ENCODE data around the gene ZHX3. TPM values are rescaled to one million over a fixed set of nuclear protein-coding genes. Genes with fewer than 3 reads are reported as not detected.
A peak's percentile ranks its signal among the peaks of the same experiment; 100 is the strongest.

Gene ZHX3
- total and polyA plus RNA-seq, 9 of the 15 experiments (the other 6 are each of a cell fraction or from before 2014, with no cell fraction given), result 0.80 to 14.6 (median 4.9) TPM

DNA sequence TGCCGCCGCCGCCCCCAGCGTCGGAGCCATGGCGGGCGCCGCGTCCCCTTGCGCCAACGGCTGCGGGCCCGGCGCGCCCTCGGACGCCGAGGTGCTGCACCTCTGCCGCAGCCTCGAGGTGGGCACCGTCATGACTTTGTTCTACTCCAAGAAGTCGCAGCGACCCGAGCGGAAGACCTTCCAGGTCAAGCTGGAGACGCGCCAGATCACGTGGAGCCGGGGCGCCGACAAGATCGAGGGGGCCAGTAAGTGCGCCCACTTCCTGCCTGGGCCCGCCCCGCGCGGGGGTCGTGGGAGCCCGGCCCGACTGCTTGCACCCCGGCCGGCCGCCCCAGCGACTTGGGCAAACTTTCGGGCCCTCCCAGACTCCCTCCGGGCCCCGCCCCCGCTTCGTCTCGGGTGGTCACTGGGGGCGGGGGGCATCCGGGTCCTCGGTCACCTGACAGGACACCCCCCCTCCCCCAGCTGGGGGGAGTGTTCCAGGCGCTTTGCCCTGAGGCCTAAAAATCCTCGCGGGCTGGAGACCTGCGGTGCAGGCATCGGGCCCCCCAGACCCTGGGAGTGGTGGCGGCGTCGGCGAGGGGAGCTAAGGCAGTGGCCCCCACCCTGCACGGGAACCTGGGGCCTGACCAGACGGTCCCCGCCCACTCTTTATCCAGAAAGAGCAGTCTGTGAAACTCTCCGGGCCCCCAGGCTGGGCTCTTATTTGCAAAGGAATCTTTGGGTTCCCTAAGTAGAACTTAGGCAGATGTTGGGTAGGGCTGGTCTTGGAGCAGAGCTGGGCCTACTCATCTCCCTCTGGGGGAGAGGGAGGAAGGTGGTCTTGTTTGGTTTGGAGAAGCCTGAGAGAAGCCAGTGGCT lies 179.7 kb downstream of the ZHX3 start (continued):
- TF ChIP-seq ZNF639 (CRISPR knock-in tag; conservative IDR thresholded peaks at IDR 0.05 in 1 of 2, IDR thresholded peaks at IDR 0.05 in 1 of 2) (0 out of 4 replicates have a peak, but pooled peaks of 1 of the 2 experiments have one; percentile 35), SAP30 (IDR thresholded peaks at IDR 0.05; ENCODE audit: borderline replicate concordance, insufficient read depth, low read depth, low read length, poor library complexity, severe bottlenecking) (peak; percentile 40), VEZF1 (CRISPR knock-in tag; IDR thresholded peaks at IDR 0.05) (peak; percentile 80; the same call in 1 of the 2 replicates), FIP1L1 (IDR thresholded peaks at IDR 0.05; ENCODE audit: low read depth, low read length, poor library complexity, severe bottlenecking) (peak; percentile 19), ZNF449 (CRISPR knock-in tag; IDR thresholded peaks at IDR 0.05) (no peak), TAF1 (IDR thresholded peaks at IDR 0.05; ENCODE audit: control insufficient read depth, extremely low read depth, insufficient read depth, low read length, severe bottlenecking) (peak; percentile 27), MTA3 (IDR thresholded peaks at IDR 0.05; ENCODE audit: borderline replicate concordance) (peak; percentile 31; the same call in 1 of the 2 replicates), L3MBTL2 (IDR thresholded peaks at IDR 0.05) (peak; percentile 55), SREBF1 (IDR thresholded peaks at IDR 0.05; ENCODE audit: borderline replicate concordance, low read depth, low read length) (0 out of 2 replicates have a peak, but pooled peaks have one; percentile 35), GABPA (tag; conservative IDR thresholded peaks at IDR 0.05; ENCODE audit: low read depth) (peak; percentile 80), IRF1 (CRISPR knock-in tag; IDR thresholded peaks at IDR 0.05; ENCODE audit: borderline replicate concordance) (no peak)
- TF ChIP-seq, protein P1, sequence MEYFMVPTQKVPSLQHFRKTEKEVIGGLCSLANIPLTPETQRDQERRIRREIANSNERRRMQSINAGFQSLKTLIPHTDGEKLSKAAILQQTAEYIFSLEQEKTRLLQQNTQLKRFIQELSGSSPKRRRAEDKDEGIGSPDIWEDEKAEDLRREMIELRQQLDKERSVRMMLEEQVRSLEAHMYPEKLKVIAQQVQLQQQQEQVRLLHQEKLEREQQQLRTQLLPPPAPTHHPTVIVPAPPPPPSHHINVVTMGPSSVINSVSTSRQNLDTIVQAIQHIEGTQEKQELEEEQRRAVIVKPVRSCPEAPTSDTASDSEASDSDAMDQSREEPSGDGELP (CRISPR knock-in tag; IDR thresholded peaks at IDR 0.05; ENCODE audit: borderline replicate concordance), result peak; percentile 86
- TF ChIP-seq, protein P2, sequence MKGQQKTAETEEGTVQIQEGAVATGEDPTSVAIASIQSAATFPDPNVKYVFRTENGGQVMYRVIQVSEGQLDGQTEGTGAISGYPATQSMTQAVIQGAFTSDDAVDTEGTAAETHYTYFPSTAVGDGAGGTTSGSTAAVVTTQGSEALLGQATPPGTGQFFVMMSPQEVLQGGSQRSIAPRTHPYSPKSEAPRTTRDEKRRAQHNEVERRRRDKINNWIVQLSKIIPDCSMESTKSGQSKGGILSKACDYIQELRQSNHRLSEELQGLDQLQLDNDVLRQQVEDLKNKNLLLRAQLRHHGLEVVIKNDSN (CRISPR knock-in tag; IDR thresholded peaks at IDR 0.05), result peak; percentile 89
- TF ChIP-seq, protein P3, sequence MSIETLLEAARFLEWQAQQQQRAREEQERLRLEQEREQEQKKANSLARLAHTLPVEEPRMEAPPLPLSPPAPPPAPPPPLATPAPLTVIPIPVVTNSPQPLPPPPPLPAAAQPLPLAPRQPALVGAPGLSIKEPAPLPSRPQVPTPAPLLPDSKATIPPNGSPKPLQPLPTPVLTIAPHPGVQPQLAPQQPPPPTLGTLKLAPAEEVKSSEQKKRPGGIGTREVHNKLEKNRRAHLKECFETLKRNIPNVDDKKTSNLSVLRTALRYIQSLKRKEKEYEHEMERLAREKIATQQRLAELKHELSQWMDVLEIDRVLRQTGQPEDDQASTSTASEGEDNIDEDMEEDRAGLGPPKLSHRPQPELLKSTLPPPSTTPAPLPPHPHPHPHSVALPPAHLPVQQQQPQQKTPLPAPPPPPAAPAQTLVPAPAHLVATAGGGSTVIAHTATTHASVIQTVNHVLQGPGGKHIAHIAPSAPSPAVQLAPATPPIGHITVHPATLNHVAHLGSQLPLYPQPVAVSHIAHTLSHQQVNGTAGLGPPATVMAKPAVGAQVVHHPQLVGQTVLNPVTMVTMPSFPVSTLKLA (conservative IDR thresholded peaks at IDR 0.05), result peak in 1 of 2 experiments; percentile 64; a peak in 2 of 4 replicates
